DOHH2 (cell line): Measurements from ENCODE around the gene PRCD.

ENCODE experiments used
- CTCF ChIP-seq: fragments of 200-600 bp; sonication (generic); IDR thresholded peaks from one replicate; pipeline ENCODE4 v1.5.1; 2014; ENCODE audit warnings: antibody characterized with exemption, mild to moderate bottlenecking, low read depth, low read length; ENCODE audit not compliant: poor library complexity, severe bottlenecking
- EZH2phosphoT487 ChIP-seq: fragments of 200-600 bp; sonication (generic); IDR thresholded peaks from 2 replicates; pipeline ENCODE4 v1.6.1; 2017; ENCODE audit warnings: borderline replicate concordance, mild to moderate bottlenecking, antibody characterized with exemption, low read length, moderate library complexity, mixed read lengths

- TF ChIP-seq CTCF, result no peak
- TF ChIP-seq EZH2phosphoT487, result no peak
These were observed 26.1 kb downstream of the PRCD start for GRCh38 chr17:76565728-76566612.
